ENCODE results near the gene CSF3.
"Not testable (repeated sequence)": the region's sequence is repeated elsewhere in the genome, so short reads cannot be mapped to it uniquely, and the experiment has no call there.

The CSF3 gene

DNA sequence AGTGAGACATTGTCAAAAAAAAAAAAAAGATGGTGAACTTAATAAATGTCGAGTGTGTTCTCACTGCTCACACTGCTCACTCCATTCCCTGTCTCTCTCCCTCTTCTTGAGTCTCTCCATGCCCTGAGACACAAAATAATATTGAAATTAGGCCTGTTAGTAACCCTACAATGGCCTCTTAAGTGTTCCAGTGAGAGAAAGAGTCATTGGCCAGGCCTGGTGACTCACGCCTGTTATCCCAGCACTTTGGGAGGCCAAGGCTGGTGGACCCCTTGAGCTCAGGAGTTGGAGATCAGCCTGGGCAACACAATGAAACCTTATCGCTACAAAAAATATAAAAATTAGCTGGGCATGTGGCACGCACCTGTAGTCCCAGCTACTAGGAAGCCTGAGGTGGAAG is 16.2 kb upstream of the CSF3 start:
- DNase-seq, result no peak

- DNase-seq, result no peak
These were observed 15.1 kb upstream of the CSF3 start for GRCh38 chr17:40000161-40000560.

GRCh38 chr17:40001335-40001734 is 13.9 kb upstream of the CSF3 start:
- DNase-seq, result not testable (repeated sequence)

DNA sequence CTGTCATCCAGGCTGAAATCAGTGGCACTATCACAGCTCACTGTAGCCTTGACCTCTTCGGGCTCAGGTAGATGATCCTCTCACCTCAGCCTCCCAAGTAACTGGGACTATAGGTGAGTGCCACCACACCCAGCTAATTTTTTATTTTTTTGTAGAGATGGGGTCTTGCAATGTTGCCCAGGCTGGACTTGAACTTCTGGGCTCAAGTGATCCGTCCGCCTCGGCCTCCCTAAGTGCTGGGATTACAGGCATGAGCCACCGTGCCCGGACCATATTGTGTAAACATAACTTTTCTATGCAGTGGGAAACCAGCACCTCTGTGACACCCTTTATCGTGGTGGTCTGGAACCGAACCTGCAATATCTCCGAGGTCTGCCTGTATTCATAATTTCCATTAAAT is 11.2 kb upstream of the CSF3 start:
- DNase-seq, result no peak

DNA sequence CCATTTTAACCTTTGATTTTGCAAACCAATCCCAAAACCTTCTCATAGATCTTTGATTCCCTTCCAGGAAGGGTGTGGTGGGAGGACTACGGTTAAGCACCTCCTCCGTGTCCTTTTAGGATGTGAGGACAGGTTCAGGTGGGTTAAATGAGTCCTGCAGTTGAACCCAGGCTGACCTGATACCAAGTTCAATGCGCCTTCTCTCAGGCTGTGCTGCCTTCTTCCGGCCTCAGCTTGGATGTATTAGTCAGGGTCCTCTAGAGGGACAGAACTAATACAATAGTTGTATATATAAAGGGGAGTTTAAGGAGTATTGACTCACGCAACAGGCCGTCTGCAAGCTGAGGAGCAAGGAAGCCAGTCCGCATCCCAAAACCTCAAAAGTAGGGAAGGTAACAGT is 10.5 kb upstream of the CSF3 start:
- DNase-seq, result no peak

DNA sequence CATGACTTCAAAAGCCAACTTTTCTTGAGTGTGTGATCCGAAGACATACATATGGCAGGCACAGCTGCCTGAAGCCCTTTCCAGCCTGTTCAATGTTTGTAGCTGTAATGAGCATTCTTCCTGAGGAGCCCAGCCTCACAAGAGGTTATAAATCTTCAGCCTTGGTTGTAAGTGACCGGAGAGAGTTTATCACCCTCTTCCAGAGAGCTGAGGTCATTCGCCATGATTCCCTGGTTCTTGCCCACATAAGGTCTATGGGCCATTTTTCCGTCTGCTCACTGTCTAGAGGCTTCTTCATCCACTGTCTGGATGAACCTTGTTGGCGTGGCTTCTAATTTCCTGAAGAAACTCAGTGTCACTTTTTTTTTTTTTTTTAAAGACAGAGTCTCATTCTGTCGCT is 9.7 kb upstream of the CSF3 start:
- no peak for DNase-seq

DNA sequence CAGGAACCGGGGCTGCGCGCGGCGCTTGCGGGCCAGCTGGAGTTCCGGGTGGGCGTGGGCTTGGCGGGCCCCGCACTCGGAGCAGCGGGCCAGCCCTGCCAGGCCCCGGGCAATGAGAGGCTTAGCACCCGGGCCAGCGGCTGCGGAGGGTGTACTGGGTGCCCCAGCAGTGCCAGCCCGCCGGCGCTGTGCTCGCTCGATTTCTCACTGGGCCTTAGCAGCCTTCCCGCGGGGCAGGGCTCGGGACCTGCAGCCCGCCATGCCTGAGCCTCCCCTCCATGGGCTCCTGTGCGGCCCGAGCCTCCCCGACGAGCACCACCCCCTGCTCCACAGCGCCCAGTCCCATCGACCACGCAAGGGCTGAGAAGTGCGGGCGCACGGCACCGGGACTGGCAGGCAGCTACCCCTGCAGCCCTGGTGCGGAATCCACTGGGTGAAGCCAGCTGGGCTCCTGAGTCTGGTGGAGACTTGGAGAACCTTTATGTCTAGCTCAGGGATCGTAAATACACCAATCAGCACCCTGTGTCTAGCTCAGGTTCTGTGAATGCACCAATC is 4.2 kb upstream of the CSF3 start:
- not testable (repeated sequence) for DNase-seq

- DNase-seq, result not testable (repeated sequence)
These were observed 3.1 kb upstream of the CSF3 start for GRCh38 chr17:40012017-40012647.

DNA sequence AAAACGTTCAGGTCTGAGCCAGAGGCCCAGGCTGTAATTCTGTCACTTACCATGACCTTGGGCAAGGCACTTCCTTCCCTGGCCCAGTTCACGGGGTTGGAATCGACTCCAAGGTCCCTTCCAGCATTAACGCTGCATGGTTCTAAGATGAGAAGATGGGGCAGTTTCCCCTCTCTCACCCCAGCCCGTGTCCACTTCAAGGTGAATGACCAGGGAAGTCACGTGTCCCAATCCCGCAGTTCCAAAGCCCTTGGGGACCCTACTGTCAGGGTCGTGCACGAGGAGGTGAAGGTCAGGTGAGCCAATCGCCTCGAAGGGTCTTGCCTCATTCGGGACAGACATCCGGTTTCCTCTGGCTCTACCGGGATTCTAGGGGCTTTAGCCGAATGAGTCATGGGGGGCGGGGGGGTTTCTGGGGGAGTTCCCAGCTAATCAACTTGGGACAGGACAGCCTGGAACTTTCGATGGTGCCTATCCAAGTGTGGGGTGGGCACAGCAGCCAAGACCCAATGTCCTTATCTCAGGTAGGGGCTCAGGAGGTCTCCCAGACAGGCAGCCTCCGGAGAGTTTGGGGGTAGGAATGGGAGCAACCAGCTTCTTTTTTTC is 762 bp upstream of the CSF3 start:
- no peak for DNase-seq

- no peak for DNase-seq
These were observed 1.1 kb downstream of the CSF3 start for GRCh38 chr17:40015998-40016985.

- DNase-seq, result no peak
These were observed 2.3 kb downstream of the CSF3 start for GRCh38 chr17:40017422-40018080.

DNA sequence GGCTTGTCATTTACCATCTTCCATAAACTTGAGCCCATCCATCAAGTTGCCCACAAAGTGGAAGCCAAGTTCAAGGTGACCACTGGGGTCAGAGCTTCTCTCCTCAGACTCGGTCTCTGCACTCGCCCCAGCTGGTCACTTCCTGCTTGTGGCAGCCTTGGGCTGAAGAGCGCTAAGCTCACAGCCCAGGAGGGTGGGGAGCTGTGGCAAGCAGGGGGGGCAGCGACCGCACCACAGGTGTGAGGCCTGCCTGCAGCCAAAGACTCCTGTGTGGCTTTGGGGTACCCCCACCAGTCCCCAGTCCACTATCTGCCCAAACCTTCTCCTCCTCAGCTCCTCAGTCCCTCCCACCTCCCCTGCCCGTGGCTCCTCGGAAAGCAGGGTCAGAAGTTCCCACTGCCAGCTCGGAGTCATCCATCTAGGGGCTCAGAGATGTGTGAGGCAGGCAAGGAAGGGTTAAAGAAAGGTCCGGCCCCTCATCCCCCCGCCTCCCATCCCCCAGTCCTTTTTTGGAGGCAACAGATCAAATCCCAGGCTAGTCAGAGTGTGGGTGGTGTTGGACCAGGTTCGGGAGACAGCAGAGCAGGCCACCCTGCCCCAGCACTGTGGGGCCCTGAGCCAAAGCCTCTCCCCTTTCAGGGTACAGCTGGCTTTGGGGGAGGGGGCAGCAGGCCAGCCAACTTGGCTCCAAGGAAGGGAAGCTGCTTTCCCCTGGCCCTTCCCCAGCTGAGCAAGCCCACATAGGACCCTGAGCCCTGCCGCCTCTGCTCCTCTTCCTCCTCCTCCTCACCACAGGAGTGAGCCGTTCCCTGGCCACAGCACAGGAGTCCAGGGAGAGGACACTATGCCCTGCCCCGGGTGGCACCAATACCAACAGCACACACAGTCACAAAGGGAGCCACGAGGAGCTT is 3.2 kb downstream of the CSF3 start:
- no peak for DNase-seq

DNA sequence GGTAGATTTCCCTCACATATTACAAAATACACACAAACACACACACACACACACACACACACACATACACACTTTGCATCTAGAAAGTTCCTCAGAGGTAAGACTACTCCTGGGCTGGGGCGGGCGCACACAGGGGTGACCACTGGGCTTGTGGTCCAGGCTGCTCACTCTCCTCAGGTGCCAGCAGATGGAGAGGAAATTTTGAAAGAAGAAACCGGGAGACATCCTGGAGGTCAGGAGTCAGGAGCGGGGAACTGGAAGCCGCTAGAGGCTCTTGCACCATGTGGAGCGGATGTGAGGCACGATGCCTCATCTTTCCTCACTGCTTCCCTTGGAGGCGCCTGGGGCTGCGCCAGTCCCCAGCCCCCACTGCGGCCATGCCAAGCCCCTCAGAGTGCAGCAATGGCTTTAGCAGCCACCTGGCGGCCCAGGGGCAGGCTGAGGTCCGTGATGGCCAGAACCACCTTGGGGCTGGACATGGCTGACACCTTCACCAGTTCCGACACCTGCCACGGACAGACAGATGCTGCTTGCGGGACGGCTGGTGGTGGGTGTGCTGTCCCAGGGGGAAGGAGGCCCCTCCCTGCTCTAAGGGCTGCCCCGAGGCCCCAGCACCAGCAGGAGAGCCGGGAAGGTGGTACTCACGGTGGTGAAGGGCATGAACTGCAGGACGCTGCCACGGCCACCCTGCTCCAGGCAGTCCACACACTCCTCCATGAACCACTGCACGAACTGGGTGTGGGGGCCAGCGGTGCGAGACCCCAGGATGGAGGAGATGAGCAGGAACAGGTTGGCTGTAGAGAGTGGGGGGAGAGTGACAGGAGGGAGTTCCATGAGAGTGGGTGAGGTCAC is 4.1 kb downstream of the CSF3 start:
- DNase-seq, result peak; percentile 34

- DNase-seq, result no peak
These were observed 4.9 kb downstream of the CSF3 start for GRCh38 chr17:40020146-40020545.

DNA sequence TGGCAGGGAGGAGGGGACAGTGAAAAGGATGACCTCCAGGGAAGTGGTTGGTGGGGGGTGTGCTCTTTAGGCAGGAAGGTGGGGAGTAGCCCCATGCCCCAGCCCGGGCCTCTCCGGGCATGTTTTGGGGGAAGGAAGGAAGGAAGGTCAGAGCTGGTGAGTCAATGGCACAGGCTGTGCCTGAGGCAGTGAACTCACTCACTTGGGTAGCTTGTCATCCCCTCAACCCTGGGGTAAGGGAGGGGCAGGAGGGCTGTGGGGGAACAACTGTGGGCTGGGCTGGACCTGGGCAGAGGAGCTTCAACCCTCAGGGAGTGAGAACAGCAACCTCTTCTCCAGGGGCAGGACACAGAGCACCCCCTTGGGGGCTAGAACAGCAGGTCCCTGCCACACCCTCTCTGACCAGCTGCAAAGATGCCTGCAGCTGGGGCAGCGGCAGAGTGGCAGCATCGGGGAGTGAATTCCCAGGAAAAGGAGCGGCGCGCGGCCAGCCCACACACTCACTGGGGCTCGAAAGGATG is 6.3 kb downstream of the CSF3 start:
- DNase-seq, result peak; percentile 96

GRCh38 chr17:40022497-40022896 is 7.3 kb downstream of the CSF3 start:
- DNase-seq, result no peak

DNA sequence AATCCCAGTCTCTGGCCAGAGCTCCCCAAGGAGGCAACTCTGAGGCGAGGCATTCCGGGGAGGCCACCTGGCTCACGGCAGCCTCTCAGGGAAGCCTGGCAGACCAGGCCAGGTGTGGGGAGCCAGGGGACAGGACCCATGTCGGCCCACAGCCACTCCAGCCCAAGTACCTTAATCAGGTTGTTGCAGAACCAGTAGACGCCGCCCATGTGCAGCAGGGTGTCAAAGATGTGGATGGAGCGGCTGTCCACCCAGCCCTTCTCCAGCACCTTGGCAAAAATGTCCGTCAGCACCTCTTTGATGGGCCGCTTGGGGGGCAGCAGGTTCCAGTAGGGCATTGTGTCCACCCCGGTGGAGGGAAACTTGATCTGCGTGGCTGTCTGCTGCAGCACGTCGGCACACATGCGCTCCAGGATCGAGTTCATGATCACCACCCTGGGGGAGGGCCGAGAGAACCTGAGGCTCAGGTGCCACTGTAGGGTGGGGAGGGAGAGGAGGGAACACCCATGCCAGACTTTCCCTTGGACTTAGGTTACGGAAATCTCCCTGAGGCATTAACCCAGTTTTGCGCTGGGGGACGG is 7.8 kb downstream of the CSF3 start:
- DNase-seq, result no peak

DNA sequence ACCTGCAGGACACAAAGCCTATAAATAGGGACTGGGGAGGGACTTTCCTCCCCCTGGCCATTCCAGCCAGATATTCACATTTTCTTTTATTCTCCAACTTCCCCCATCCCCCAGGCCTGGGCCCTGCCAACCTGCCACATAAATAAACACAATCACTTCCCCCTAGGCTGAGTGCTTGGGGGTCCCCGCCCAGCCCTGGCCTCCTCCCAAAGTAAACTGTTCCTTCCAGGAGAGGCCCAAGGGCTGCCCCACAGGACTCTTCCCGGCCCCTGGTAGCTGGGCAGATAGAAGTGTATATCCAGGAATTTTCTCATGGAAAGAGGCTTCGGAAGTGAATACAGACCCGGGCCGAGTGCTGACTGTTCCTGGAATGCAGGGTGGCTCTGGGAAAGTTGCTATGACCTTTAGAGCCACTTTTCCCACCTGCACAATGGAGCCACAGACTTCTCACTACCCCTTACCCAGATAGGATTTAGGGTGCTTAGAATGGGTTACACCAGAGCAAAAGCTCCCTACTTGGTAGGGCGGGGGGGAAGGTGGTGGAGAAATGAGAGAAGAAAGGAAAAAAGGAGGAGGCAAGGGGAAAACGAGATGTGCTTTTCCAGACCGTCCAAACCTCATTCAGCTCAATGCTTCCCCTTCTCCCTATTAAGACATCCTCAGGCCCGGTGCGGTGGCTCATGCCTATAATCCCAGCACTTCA is 8.5 kb downstream of the CSF3 start:
- peak; percentile 44 for DNase-seq

- DNase-seq, result no peak
These were observed 9.7 kb downstream of the CSF3 start for GRCh38 chr17:40024901-40025300.

DNA sequence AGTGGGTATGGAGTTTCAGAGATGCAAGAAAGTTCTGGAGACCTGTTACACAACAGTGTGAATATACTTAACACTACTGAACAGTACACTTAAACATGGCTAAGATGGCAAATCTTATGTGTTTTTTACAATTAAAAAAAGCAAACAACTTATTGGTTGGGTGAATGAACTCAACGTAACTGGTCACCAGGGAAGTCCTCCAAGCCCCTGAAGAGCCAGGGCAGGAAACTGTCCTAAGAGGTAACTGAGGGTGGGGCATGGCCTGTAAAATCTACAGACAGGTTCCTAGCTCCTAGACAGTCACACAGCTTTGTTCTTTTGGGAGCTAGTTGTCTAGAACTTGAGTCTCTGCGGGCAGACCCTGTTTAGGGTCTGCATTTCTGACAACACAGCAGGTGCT is 10.3 kb downstream of the CSF3 start:
- DNase-seq, result no peak
